ENCODE data around the gene TMTC1. TPM values are rescaled to one million over a fixed set of nuclear protein-coding genes. Genes with fewer than 3 reads are reported as not detected.

The TMTC1 gene
- total RNA-seq, 2 donors from 2014 or later: 49.0 to 49.5 TPM

DNA sequence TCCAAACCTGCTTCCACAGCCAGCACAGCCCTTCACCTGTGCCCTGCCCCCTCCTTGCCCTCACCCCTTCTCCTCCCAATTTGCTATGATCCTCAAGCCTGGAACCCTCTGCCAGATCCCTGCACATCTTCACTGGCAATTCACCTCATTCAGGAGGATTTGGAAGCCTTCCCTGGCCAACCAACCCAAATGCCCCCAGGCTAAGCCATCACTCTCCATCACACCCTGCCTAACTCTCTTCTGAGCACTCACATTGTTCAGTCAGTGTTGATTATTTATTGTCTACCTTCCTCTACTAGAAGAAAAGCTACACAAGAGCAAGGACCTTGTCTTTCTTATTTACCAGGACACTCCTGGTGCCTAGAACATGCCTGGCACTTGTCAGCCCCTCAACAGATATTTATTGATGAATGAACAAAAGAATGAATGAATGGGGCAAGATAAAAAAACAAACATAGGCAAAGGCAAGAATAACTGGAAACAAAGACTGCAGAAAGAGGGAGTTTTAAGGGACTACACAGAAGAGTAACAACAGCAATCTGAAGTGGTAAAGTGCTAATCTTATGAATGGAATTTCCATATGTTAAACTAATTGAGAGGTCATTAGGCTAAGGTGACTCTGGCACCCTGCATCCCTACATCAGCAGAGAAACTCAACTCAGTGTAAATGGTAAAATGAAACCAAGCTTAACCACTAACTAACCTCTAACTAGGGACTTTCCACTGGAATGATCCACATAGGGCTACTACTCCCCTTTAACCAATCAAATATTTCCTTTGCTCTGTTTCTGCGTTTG is 33.4 kb downstream of the TMTC1 start:
- intact Hi-C loops (cut with DNase I): no loop called here
- ATAC-seq (no peak), DNase-seq (no peak)

DNA sequence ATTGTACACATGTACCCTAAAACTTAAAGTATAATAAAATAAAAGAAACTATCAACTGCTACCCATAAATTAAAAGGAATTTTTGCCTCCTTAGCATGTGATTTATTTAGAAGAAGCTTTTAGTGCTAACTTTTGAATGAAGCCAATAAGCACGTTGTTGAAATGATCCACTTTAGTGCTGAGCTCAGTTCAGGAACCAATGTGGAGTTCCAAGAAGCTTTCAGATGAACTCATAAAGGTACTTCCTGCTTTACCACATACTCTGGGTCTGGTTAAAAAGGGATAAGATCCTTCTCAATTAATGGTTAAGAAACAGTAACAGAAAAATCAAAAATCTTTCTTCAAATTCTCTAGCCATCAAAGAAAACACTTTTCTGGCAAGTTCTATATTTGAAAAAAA is 39.4 kb downstream of the TMTC1 start:
- DNase-seq (no peak), ATAC-seq (no peak)
- intact Hi-C loops (cut with DNase I): no loop called here

DNA sequence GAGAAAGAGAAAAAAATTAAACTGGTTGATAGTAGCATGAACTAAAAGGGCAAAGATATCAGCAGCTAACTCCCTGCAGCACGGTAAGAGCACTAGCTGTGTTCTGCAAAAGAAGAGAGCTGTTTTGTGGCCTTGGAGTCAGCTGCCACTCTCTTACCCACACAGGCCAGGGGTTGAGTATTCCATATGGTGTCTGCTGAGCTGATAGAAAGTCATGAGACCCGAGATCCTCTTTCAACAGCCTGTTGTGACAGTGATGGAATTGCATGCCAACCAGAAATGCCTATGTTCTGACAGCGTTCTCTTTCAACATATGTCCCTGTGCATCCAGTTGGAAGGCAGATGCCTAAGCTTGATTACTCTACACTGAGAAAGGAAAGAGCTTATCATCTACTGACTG is 39.9 kb downstream of the TMTC1 start:
- DNase-seq (no peak), ATAC-seq (peak in 1 of 2 donors; percentile 13)
- intact Hi-C loops (cut with DNase I): no loop called here

DNA sequence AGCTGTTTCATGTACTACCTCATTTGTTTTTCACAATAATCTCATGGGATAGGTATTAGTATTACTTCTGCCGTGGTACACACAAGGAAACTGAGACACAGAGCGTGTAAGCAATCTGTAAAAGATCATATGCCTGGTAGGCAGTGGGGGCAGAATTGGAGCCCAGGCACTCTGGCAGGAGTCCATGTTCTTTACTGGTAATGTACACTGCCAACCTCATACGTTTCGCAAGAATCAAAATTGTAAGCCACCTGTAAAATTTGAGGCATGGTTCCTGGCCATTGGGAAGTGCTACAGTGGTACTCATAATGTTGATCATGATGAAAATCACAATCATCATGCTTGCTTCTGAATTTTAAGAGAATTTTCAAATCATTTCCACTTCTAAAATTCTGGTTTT is 40.7 kb downstream of the TMTC1 start:
- intact Hi-C loops (cut with DNase I): no loop called here
- ATAC-seq (no peak), DNase-seq (no peak)

DNA sequence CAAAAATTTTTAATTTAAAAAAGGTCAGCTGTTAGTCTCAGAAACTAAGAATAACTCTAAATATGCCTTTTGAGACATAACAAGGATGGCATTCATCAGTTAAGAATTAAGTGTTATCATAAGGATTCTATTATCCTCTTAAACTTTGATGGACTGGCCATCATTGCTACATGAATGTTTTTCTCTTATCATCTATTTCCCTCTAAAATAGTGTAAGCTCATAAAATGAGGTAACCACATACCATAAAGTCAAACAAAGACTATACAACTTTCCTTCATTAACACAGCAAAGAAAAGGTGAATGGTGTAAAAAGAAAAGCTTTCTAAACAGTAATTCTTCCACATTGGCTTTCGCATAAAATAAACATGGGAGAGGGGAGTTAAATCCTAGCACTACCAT is 41.1 kb downstream of the TMTC1 start:
- DNase-seq (no peak), ATAC-seq (no peak)

DNA sequence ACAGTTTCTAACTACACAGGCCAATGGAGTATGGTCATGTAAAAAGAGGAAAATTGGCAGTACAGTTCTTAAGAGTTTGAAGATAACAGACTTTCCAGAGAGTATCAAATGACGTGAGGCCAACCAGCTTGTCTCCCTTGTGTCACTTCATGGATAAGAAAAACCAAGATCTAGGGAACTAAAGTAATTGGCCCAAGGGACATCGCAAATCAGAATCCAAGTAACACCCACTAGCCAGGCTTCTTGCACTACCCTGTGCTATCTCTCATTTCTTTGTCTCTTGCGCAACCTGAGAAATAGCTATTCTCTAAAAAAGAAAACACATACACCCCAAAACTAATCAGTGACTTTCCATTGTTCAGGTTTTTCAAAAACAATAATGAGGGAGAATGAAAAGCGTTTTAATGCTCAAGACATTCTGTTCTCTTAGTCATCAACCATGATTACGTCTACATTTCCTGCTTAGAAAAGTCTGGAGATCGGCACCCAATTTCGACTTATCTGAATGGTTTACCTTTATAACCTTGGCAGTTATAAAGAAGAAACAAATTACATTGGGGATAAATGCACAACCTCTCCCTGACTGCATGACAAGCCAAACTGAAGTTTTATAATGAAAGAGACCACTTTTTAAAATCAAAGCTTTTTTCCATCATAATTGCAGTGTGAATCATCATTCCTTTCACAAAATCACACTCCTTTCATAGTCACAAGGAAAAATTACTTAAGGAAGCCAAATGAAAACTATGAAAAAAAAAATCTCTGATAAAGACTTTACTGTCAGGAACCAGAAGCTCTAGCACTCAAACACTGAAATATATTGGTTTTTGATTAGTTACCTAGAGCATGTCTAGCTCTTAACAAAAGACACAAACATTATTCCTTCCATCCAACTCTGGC is 42.1 kb downstream of the TMTC1 start:
- DNase-seq (peak; percentile 38), ATAC-seq (peak; percentile 42 to 78)
- intact Hi-C loops (cut with DNase I): no loop called here

More for the DNA sequence above, 41.1 kb downstream of the TMTC1 start:
- intact Hi-C loops (cut with DNase I): no loop called here

DNA sequence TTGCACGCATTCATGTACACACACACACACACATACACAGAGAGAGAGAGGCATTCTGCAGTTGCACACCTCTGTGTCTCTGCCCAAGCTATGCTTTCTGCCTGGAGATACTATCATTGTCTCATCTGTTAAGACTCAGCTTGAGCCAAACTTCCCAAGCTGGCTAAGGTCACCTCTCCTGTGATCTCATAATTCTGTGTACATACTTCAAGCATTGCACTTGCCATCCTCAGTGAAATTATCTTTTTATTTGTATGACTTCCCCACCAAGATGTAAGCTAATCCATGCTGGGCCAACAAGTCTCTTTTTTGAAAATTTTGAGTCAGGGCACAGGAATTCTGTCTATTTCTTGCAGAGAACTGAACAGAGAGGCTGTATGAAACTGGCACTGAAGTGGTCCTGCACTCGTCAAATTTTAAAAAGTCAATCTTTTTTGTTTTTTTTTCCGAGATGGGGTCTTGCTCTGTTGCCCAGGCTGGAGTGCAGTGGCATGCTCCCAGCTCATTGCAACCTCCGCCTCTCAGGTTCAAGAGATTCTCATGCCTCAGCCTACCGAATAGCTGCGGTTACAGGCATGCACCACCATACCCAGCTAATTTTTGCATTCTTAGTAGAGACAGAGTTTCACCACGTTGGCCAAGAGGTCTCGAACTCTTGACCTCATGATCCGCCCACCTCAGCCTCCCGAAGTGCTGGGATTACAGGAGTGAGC is 44.3 kb downstream of the TMTC1 start:
- no peak for ATAC-seq
- intact Hi-C loops (cut with DNase I): no loop called here
- no peak for DNase-seq

DNA sequence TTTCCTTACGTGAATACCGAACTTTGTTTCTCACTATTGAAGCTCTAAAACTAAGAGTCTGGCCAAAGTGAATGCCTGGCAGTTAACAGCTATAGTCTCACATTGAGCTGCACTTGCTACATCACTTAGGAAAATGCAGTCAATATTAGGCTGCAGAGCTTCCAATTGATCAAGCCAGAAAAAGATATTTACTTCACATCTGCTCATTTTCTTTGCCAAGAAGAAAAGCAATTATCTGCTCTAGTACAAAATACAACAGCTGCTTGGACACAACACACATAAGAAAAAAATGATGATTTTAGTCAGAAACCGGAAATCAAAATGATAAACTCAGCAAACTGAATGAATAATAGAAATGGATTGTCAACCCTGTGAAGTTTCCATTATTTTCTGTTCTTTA is 45.4 kb downstream of the TMTC1 start:
- ATAC-seq (no peak), DNase-seq (no peak)
- intact Hi-C loops (cut with DNase I): no loop called here

DNA sequence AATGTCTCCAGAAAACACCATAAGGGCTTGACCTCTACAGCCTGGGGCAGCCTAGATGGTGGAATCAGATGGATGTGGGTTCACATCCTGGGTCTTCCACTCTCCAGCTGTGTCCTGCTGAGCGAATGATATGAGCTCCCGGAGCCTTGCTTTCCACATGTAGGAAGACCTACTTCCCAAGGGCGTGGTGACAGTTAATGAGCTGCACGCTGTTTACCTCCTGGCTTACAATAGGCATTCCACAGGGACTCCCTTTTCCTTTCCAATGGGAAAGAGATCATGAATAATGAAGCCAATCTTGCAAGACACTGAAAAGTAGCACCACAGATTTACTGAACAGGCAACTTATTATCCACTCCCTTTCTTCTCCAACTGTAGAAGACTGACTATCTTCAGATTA is 46.1 kb downstream of the TMTC1 start:
- intact Hi-C loops (cut with DNase I): no loop called here
- DNase-seq (no peak), ATAC-seq (no peak)

DNA sequence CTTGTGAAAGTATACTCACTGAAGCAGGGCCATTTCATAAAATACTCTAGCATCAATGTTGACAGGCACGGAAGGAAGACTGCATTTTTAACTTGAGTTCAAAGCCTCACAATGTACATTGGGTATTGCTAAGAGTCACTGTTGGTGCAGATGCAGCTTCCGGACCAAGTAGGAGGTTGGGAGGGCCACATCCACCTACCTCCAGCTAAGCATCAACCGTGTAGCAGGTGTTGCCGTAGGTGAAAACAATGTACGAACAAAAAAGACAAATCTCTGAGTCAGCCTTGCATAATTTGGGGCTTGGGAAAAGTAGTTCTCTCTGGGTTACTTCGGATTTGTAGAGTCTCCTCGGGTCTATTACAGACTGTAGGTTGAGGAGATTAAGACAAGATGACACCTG is 48.1 kb downstream of the TMTC1 start:
- intact Hi-C loops (cut with DNase I): no loop called here
- no peak for DNase-seq
- ATAC-seq: no peak

DNA sequence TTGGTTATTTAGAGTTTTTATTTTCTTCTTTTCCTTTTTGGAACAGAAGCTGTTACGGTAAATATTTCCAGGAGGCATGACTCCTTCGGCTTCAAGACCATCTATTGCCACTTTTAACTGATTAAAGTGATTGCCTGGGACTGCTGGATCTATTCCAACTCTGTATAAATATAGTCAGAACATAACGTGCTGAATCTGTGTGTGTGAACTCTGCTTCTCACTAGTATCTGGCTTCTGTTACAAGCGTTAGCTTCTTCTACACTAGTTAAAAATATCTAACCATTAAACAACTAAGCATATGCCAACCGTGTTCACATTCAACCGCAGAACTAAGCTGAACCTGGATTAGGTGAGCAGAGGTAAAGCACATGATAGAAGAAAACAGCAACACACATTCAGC is 49.0 kb downstream of the TMTC1 start:
- no peak for DNase-seq
- intact Hi-C loops (cut with DNase I): loop anchor here in 1 of 2 donors (5.0 kb wide), 1 partner anchor 48 kb away; the partner anchor contains the start of gene TMTC1
- peak in 1 of 2 donors; percentile 38 for ATAC-seq

DNA sequence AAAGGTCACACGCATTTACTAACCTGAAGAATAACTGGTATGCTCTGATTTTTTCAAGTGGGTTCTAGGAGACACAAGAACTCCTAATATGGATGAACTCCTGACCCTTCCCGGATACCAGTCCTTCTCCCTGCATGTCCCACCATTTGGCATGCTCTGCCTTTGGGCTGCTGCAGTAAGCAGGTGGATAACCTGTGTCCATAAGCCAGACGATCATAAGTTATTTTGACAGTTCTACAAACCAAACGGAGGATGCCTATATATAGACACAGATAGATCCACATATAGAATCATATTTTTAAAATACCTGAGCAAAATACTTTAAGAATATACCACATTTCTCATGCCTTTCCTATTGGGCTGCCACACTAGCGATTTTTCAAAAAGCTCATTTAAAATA is 49.4 kb downstream of the TMTC1 start:
- DNase-seq (no peak), ATAC-seq (no peak)
- intact Hi-C loops (cut with DNase I): loop anchor here in 1 of 2 donors (5.0 kb wide), 1 partner anchor 48 kb away; the partner anchor contains the start of gene TMTC1

DNA sequence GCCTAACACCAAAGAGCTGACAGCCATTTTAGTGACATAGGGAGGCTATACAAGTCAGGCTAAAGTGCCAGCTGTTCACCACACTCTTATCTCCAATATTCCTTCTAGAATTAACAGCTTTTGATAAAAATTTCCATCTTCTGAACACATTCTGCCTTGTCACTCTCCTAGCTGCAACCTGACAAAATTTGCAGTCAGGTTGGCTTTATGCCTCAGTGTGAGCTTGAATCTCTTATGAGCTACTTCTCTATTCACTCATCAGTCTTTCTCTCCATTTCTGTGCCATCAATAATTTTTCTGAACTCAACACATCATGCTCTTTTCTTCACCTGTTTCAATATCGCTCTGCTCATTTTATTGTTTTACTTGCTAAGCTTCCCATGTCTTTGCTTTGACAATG is 50.2 kb downstream of the TMTC1 start:
- ATAC-seq (no peak), DNase-seq (no peak)
- intact Hi-C loops (cut with DNase I): loop anchor here in 1 of 2 donors (5.0 kb wide), 1 partner anchor 49 kb away; the partner anchor contains the start of gene TMTC1

DNA sequence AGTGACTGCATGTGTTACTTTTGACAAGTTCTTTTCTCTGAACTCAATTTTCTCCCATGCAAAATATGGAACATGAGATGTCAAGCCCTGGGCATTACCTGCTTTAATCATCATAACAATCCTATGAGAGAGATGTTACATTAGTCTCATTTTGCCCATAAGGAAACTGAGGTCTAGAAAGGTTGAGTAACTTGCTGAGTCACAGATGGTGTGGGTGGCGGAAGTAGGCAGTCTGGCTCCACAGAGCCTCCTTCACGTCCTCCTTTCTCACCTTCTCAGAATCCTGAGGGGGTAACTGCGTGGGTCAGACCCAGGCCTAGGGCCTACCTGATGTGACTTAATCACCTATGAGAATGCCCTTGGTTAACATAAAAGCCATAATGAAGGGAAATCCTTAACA is 50.7 kb downstream of the TMTC1 start:
- no peak for DNase-seq
- intact Hi-C loops (cut with DNase I): loop anchor here in 1 of 2 donors (5.0 kb wide), 1 partner anchor 49 kb away; the partner anchor contains the start of gene TMTC1
- ATAC-seq: no peak

DNA sequence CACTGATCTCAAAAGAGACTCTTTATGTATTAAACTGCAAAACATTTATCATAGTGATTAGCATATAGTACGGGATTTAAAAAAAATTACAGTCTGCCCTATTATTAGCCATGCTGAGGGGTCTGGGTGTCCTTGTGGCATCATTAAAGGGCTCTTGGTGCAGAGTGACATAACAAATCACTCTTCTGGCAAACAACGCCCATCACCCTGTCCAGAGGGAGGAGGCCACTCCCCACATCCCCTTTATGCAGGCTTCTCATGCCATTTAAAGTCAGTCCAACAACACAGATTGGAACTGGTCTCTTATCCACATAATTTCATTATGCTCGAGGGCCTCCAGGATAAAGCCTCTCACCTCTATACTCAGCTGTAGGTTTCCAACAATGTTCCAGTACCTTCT is 51.1 kb downstream of the TMTC1 start:
- DNase-seq (no peak), ATAC-seq (peak in 1 of 2 donors; percentile 20)
- intact Hi-C loops (cut with DNase I): loop anchor here in 1 of 2 donors (5.0 kb wide), 1 partner anchor 50 kb away; the partner anchor contains the start of gene TMTC1

DNA sequence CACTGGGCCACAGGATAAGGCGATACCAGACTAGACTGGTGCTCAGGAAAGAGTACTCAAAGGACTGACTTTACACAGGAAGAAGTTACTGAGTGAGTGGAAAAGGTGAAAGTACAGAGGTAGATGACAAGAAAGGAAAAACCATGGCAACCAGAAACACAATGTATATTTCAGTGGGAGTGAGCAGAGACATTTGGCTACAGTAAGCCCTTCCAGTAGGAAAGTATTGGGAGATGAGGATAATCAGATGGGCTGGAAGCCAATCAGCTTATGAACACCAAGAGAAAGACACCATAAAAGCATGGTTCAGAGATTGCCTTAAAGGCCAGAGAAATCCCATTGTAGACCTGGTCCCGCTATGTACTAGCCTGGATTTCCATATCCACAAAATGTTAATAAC is 51.6 kb downstream of the TMTC1 start:
- DNase-seq: no peak
- intact Hi-C loops (cut with DNase I): loop anchor here in 1 of 2 donors (5.0 kb wide), 1 partner anchor 50 kb away; the partner anchor contains the start of gene TMTC1
- ATAC-seq: no peak

DNA sequence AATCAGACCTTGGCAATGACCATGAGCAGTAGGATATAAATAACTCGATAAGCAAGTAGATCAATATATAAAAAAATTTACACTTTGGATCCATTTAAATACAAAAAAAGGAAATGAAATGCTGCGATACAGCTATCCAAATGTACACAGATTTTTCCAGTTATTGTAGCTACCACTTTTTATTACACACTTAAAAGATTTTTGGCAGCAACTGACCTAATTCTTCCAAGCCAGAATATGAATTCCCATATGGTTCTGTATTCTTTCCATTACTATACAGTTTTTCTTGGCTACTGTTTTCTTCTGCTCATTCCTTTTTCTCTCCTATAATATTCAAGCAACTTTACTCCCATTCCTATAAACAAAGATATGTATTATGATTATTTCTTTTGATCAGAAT is 52.2 kb downstream of the TMTC1 start:
- intact Hi-C loops (cut with DNase I): loop anchor here in 1 of 2 donors (5.0 kb wide), 1 partner anchor 51 kb away; the partner anchor contains the start of gene TMTC1
- ATAC-seq: no peak

DNA sequence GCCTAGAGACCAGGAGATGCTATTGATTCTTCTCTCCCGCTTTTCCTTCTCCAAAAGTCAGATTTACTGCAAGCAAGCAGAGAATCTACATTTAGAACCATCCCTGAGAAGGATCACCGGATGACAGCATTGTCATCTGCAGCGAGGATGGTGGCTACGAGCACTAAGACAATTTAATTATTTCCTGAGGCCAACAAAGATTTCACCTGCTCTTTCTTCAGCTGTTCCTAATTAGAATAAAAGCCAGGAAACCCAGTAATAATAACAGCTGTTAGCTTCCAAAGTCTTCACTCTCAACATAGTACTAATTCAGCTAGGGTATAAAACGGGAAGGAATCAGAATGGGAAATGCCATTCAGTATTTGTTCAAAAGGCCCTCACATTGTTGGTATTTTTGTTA is 53.3 kb downstream of the TMTC1 start:
- DNase-seq (no peak), ATAC-seq (no peak)
- intact Hi-C loops (cut with DNase I): loop anchor here in 1 of 2 donors (5.0 kb wide), 1 partner anchor 52 kb away; the partner anchor contains the start of gene TMTC1

More for the DNA sequence above, 52.2 kb downstream of the TMTC1 start:
- no peak for DNase-seq

DNA sequence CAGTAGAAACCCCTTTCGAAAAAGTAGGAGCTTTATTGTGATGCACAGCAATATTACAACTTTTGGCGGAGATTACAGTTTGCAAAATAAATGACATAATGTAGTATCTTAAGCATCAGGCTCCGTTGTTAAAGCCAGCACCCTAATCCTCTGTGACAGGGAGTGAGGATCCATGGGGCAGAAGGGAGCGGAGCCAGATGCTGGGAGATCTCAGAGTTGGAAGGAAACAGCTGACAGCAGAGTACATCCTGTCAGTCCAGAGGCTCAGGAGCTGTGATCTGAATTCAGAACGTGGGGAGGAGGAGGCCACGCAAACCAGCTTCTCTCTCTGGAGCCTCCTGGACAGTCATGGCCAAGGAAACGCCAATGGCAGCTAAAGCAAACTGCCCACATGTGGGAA is 55.7 kb downstream of the TMTC1 start:
- DNase-seq (no peak), ATAC-seq (peak in 1 of 2 donors; percentile 34)
- intact Hi-C loops (cut with DNase I): no loop called here
